ENCODE data around the gene EIF4A3.

DNA sequence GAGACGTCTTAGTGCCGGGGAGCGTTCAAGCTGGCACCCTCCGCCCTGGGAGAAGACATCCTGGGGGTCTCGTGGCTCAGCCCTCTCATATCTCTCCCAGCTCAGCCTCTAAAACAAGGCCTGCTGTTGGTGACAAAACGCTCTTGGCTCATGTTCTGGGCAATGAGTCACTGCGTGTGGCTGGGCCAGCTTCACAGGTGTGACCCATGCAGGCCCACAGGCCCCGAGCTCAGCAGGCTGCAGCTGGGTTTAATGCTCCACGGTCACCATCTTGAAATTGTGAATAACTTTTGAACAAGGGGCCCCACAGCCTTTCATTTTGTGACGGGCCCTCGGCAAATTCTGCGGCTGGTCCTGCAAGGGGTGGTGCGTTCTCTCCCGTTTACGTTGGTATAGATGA, 23.1 kb downstream of the EIF4A3 start:
- TF ChIP-seq POLR2A (IDR thresholded peaks at IDR 0.05) (no peak), POLR2AphosphoS5 (IDR thresholded peaks at IDR 0.05) (no peak)
- TF ChIP-seq, protein P1, sequence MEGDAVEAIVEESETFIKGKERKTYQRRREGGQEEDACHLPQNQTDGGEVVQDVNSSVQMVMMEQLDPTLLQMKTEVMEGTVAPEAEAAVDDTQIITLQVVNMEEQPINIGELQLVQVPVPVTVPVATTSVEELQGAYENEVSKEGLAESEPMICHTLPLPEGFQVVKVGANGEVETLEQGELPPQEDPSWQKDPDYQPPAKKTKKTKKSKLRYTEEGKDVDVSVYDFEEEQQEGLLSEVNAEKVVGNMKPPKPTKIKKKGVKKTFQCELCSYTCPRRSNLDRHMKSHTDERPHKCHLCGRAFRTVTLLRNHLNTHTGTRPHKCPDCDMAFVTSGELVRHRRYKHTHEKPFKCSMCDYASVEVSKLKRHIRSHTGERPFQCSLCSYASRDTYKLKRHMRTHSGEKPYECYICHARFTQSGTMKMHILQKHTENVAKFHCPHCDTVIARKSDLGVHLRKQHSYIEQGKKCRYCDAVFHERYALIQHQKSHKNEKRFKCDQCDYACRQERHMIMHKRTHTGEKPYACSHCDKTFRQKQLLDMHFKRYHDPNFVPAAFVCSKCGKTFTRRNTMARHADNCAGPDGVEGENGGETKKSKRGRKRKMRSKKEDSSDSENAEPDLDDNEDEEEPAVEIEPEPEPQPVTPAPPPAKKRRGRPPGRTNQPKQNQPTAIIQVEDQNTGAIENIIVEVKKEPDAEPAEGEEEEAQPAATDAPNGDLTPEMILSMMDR (IDR thresholded peaks at IDR 0.05) = no peak
